K562 (cell line): ENCODE results near the gene RAB3GAP2. TPM values are rescaled to one million over a fixed set of nuclear protein-coding genes. Genes with fewer than 3 reads are reported as not detected.

Experiments
- ATAC-seq: fragments of 200-7000 bp; cut with Tn5 transposase; 3 replicates; pipeline ENCODE4 v1.9.1; 2020; ENCODE audit warnings: moderate library complexity
- BruUV-seq: library from RNA; stranded (reverse); fragments of 400-500 nt; replicated peaks from 2 replicates; lab custom pipeline; 2021; lab: Mats Ljungman, UMichigan
- CTCF ChIA-PET: fragments of 300-600 bp; formaldehyde crosslinking; extraction: SDS; loops from one replicate; lab custom pipeline; 2021; ENCODE audit warnings: low intra/inter-chr PET ratio; lab: Yijun Ruan, JAX
- POLR2A ChIA-PET: fragments of 300-600, 350-650 bp; sonication (Branson Sonifier 250); formaldehyde crosslinking; extraction: SDS; loops from one replicate; lab custom pipeline; 2021; ENCODE audit warnings: antibody characterized with exemption, inconsistent platforms; lab: Yijun Ruan, JAX
- DNase-seq, 4 experiments: peaks; one replicate each; pipeline versions ENCODE4 v3.0.0 to v3.0.0-alpha.2; 2011 to 2018; ENCODE audit warnings: low spot score in 3 of 4, mixed read lengths in 3 of 4; ENCODE audit errors: extremely low read depth in 1 of 4
- FAIRE-seq: peaks from 2 replicates; lab custom pipeline; 2011; peaks lifted over from hg19 to GRCh38; lab: Jason Lieb, UNC
- H2AFZ ChIP-seq: 2 replicates; pipeline ENCODE4 v1.6.0; 2011; ENCODE audit warnings: low read depth, low read length, control low read depth, inconsistent platforms
- H3K27ac ChIP-seq: fragments of 200-600 bp; 3 replicates; pipeline ENCODE4 v1.8.0; 2011; ENCODE audit warnings: low read depth, mild to moderate bottlenecking, control low read depth, inconsistent platforms, low read length, moderate library complexity, mixed read lengths; ENCODE audit errors: extremely low read depth
- H3K27me3 ChIP-seq, 2 experiments: fragments of 300-600 bp in 1 of 2; 2 replicates in 1 of 2; 3 replicates in 1 of 2; pipeline versions ENCODE4 v1.6.0 to v1.8.0; 2011; ENCODE audit warnings: inconsistent platforms in 2 of 2, low read length in 2 of 2, mild to moderate bottlenecking in 1 of 2, mixed read lengths in 1 of 2, moderate library complexity in 1 of 2; ENCODE audit not compliant: control insufficient read depth in 2 of 2, insufficient read depth in 2 of 2
- H3K36me3 ChIP-seq: fragments of 300-600 bp; 3 replicates; pipeline ENCODE4 v1.8.0; 2011; ENCODE audit warnings: mild to moderate bottlenecking, low read length, inconsistent platforms; ENCODE audit not compliant: control insufficient read depth, insufficient read depth
- H3K4me1 ChIP-seq, 2 experiments: fragments of 200-600 bp in 1 of 2; replicated peaks in 1 of 2; 2 replicates in 1 of 2; 3 replicates in 1 of 2; pipeline versions ENCODE4 v1.5.1 to v1.8.0; 2011; ENCODE audit warnings: inconsistent platforms in 2 of 2, low read length in 2 of 2, mild to moderate bottlenecking in 1 of 2, mixed read lengths in 1 of 2, moderate library complexity in 1 of 2; ENCODE audit not compliant: control insufficient read depth in 2 of 2, insufficient read depth in 2 of 2
- H3K4me2 ChIP-seq: 2 replicates; pipeline ENCODE4 v1.6.1; 2011; ENCODE audit warnings: low read length, control low read depth, inconsistent platforms, mixed read lengths; ENCODE audit not compliant: insufficient read depth
- H3K4me3 ChIP-seq: fragments of 200-600 bp; sonication (generic), shearing (Covaris generic); 2 replicates; pipeline ENCODE4 v1.5.1; 2016; ENCODE audit warnings: control low read depth, inconsistent platforms
- H3K79me2 ChIP-seq: fragments of 200-600 bp; 3 replicates; pipeline ENCODE4 v1.8.0; 2011; ENCODE audit warnings: low read length, inconsistent platforms; ENCODE audit not compliant: control insufficient read depth, insufficient read depth
- H3K9ac ChIP-seq, 2 experiments: 2 replicates each; pipeline versions ENCODE4 v1.6.0 to v1.6.1; 2011; ENCODE audit warnings: low read depth in 2 of 2, low read length in 2 of 2, control low read depth in 1 of 2, inconsistent platforms in 1 of 2, mild to moderate bottlenecking in 1 of 2, mixed read lengths in 1 of 2; ENCODE audit not compliant: insufficient read depth in 1 of 2
- H3K9me1 ChIP-seq: one replicate; pipeline ENCODE4 v1.6.0; 2011; ENCODE audit warnings: inconsistent platforms, mild to moderate bottlenecking, low read length, moderate library complexity; ENCODE audit not compliant: control insufficient read depth, insufficient read depth
- H3K9me3 ChIP-seq: replicated peaks from 2 replicates; pipeline ENCODE4 v1.5.1; 2011; ENCODE audit warnings: low read depth, low read length, inconsistent platforms; ENCODE audit not compliant: control insufficient read depth, insufficient read depth
- H4K20me1 ChIP-seq: replicated peaks from 2 replicates; pipeline ENCODE4 v1.6.1; 2011; ENCODE audit warnings: low read length, inconsistent platforms, mixed read lengths; ENCODE audit not compliant: control insufficient read depth, insufficient read depth
- DMBX1 ChIP-seq: fragments of 250-450 bp; sonication (Bioruptor Pico); IDR thresholded peaks from 2 replicates; pipeline ENCODE4 v1.8.0; 2022; ENCODE audit warnings: inconsistent platforms, mild to moderate bottlenecking, moderate library complexity, borderline replicate concordance
- FOXA3 ChIP-seq, 2 experiments: fragments of 450-650 bp in 1 of 2; sonication (generic) in 1 of 2; formaldehyde crosslinking; IDR thresholded peaks in 1 of 2; conservative IDR thresholded peaks in 1 of 2; 2 replicates each; pipeline versions ENCODE4 v1.4.0 to v1.8.0; 2020 to 2022; ENCODE audit warnings: mild to moderate bottlenecking in 2 of 2, missing genetic modification reagents in 1 of 2
- MTA1 ChIP-seq: fragments of 450-650 bp; IDR thresholded peaks from 2 replicates; pipeline ENCODE4 v1.6.1; 2017; ENCODE audit warnings: borderline replicate concordance
- RBM25 ChIP-seq: fragments of 200-400 bp; formaldehyde crosslinking; IDR thresholded peaks from 2 replicates; pipeline ENCODE4 v1.6.1; 2018; ENCODE audit warnings: low read length, low read depth, moderate library complexity; ENCODE audit not compliant: severe bottlenecking
- SREBF1 ChIP-seq: fragments of 150-350 bp; IDR thresholded peaks from 2 replicates; pipeline ENCODE4 v1.6.1; 2014; ENCODE audit warnings: antibody characterized with exemption, low read depth, low read length, borderline replicate concordance
- WGBS: fragments of 100-300 bp; shearing (Covaris generic); methylation state at CpG from one replicate; pipeline ENCODE4 v1.1.6; 2016; ENCODE audit warnings: low coverage, mixed read lengths; ENCODE audit not compliant: insufficient coverage; ENCODE audit errors: missing lambda C conversion rate; 5-methylcytosine and 5-hydroxymethylcytosine counted together
- in situ Hi-C: fragments of 300-500 bp; cut with MboI; formaldehyde crosslinking; loops from 4 replicates; pipeline ENCODE4 v1.15.0; 2018; ENCODE audit warnings: inconsistent platforms, mixed read lengths
- intact Hi-C: fragments of 100-400 bp; cut with micrococcal nuclease; formaldehyde crosslinking; loops from 2 replicates; pipeline ENCODE4 v1.14.2; 2022
- polyA plus RNA-seq, 8 experiments: library from polyadenylated mRNA; depleted of rRNA in 4 of 8; stranded (reverse) in 5 of 8; unstranded in 3 of 8; fragments of >200 nt; fragmentation: Nextera tagmentation in 2 of 8; fragmentation: Illumina TruSeq in 1 of 8; extraction: Ambion mirVana in 2 of 8; extraction: Trizol in 1 of 8; gene quantifications; 2 replicates each; pipeline versions ENCODE4 v1.2.1 to v1.2.3, GENCODE V29; 2011 to 2014; ENCODE audit warnings: inconsistent platforms in 1 of 8, missing spikeins in 1 of 8
- total RNA-seq, 7 experiments: library from RNA; depleted of rRNA in 6 of 7; stranded (reverse); fragments of >200 nt in 6 of 7; fragmentation: Illumina TruSeq in 2 of 7; extraction: Trizol in 2 of 7; gene quantifications; 2 replicates each; pipeline versions ENCODE4 v1.2.1 to v1.2.3, GENCODE V29; 2011 to 2021; ENCODE audit warnings: low replicate concordance in 1 of 7
- TF ChIP-seq, protein P1 (sequence below): fragments of 450-650 bp; IDR thresholded peaks from 2 replicates; pipeline ENCODE4 v1.6.1; 2018; ENCODE audit warnings: mild to moderate bottlenecking, low read depth; ENCODE audit not compliant: partially characterized antibody

RAB3GAP2 gene
- total and polyA plus RNA-seq, 9 of the 15 experiments (the other 6 are each of a cell fraction or from before 2014, with no cell fraction given), result 14.1 to 69.1 (median 32.2) TPM

GRCh38 chr1:220229771-220230170, 42.5 kb downstream of the RAB3GAP2 start:
- Histone ChIP-seq H2AFZ (no peak overlapping the region), H3K9ac (no peak overlapping the region), H3K36me3 (peaks cover 40% of the 10 kb centered on the region), H3K27me3 (no peaks in the 10 kb centered on the region), H3K79me2 (peaks cover 11% of the 10 kb centered on the region), H3K9me3 (no peaks in the 10 kb centered on the region), H3K4me3 (no peak overlapping the region), H3K4me2 (no peak overlapping the region), H3K9me1 (no peaks in the 10 kb centered on the region), H4K20me1 (no peaks in the 10 kb centered on the region), H3K27ac (no peak overlapping the region), H3K4me1 (no peaks in the 10 kb centered on the region; a peak in 1 of 5 replicates)
- no peak for DNase-seq
- WGBS, result 69% methylated on average over 2 of the region's 2 CpGs
- TF ChIP-seq SREBF1 (no peak), FOXA3 (CRISPR knock-in tag; conservative IDR thresholded peaks at IDR 0.05 in 1 of 2, IDR thresholded peaks at IDR 0.05 in 1 of 2) (0 out of 4 replicates have a peak, but pooled peaks of 1 of the 2 experiments have one; percentile 9)
- in situ Hi-C loops (no loop called here), intact Hi-C loops (no loop called here)
- ChIA-PET CTCF (no interaction called here), POLR2A (interaction anchor here (0.8 to 2.6 kb wide), 5 partner anchors 8 to 63 kb away, joined by 4 to 7 read pairs (median 7); no protein-coding TSS in a partner anchor)
- BruUV-seq, result no TSS peak
- ATAC-seq, result no peak
- no peak for FAIRE-seq

- intact Hi-C loops, result no loop called here
- H3K79me2 ChIP-seq, result peaks cover 13% of the 10 kb centered on the region; the same call in 2 of the 3 replicates
- H3K9ac ChIP-seq, result peak overlapping the region in 1 of 2 experiments; percentile 37; a peak in 1 of 4 replicates
- H3K9me1 ChIP-seq, result no peaks in the 10 kb centered on the region
- H3K4me1 ChIP-seq, result no peaks in the 10 kb centered on the region; a peak in 1 of 5 replicates
- H3K27me3 ChIP-seq, result no peaks in the 10 kb centered on the region
- H3K9me3 ChIP-seq, result no peaks in the 10 kb centered on the region
- H3K4me2 ChIP-seq, result no peak overlapping the region
- H3K27ac ChIP-seq, result no peak overlapping the region
- CTCF ChIA-PET, result no interaction called here
- no peak overlapping the region for H3K4me3 ChIP-seq
- TF ChIP-seq RBM25, result no peak
- TF ChIP-seq, protein P1, sequence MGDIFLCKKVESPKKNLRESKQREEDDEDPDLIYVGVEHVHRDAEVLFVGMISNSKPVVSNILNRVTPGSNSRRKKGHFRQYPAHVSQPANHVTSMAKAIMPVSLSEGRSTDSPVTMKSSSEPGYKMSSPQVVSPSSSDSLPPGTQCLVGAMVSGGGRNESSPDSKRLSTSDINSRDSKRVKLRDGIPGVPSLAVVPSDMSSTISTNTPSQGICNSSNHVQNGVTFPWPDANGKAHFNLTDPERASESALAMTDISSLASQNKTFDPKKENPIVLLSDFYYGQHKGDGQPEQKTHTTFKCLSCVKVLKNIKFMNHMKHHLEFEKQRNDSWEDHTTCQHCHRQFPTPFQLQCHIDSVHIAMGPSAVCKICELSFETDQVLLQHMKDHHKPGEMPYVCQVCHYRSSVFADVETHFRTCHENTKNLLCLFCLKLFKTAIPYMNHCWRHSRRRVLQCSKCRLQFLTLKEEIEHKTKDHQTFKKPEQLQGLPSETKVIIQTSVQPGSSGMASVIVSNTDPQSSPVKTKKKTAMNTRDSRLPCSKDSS, result no peak
- no peak for TF ChIP-seq MTA1
- no peak for TF ChIP-seq DMBX1
- H4K20me1 ChIP-seq, result no peaks in the 10 kb centered on the region
- no peak for FAIRE-seq
- 53% methylated on average over 4 of the region's 4 CpGs for WGBS
- DNase-seq, result peak in 2 of 4 experiments; percentile 19 to 24
- POLR2A ChIA-PET, result no interaction called here
- in situ Hi-C loops, result no loop called here
- peak; percentile 77 for ATAC-seq
- peaks cover 36% of the 10 kb centered on the region for H3K36me3 ChIP-seq
- no peak overlapping the region for H2AFZ ChIP-seq
- no TSS peak for BruUV-seq
These were observed 44.9 kb downstream of the RAB3GAP2 start for GRCh38 chr1:220227393-220227792.
